ENCODE data around the gene RALB. TPM values are rescaled to one million over a fixed set of nuclear protein-coding genes. Genes with fewer than 3 reads are reported as not detected.
A peak's percentile ranks its signal among the peaks of the same experiment; 100 is the strongest.

The RALB gene
- total and polyA plus RNA-seq, 2 donors from 2014 or later, result 58.5 to 64.5 TPM

DNA sequence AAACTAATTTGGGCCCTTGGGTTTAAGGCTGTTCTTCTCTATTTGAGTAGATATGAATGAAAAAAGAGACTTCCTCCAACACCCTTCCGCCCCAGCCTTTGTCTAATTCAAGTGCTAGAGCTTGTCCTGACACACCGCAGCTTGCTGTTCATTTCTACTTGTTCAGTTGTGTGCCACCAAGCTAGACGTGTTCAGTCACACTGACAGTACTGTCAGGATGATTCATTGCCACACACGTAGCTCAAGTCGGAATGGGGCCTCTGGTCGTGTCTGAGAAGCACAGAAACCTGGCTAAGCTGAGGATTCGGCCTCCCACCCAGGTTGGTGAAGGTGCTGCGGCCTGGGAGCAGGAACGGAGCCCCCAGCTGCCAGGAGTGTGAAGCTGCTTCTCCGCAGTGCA is 47.7 kb downstream of the RALB start:
- H3K9ac ChIP-seq (ENCODE audit: low read length in 3 of 3), result no peak overlapping the region
- no peaks in the 10 kb centered on the region for H3K9me3 ChIP-seq (ENCODE audit: control insufficient read depth in 2 of 3, insufficient read depth in 1 of 3, low read length in 3 of 3)
- TF ChIP-seq, protein P1, sequence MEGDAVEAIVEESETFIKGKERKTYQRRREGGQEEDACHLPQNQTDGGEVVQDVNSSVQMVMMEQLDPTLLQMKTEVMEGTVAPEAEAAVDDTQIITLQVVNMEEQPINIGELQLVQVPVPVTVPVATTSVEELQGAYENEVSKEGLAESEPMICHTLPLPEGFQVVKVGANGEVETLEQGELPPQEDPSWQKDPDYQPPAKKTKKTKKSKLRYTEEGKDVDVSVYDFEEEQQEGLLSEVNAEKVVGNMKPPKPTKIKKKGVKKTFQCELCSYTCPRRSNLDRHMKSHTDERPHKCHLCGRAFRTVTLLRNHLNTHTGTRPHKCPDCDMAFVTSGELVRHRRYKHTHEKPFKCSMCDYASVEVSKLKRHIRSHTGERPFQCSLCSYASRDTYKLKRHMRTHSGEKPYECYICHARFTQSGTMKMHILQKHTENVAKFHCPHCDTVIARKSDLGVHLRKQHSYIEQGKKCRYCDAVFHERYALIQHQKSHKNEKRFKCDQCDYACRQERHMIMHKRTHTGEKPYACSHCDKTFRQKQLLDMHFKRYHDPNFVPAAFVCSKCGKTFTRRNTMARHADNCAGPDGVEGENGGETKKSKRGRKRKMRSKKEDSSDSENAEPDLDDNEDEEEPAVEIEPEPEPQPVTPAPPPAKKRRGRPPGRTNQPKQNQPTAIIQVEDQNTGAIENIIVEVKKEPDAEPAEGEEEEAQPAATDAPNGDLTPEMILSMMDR (IDR thresholded peaks at IDR 0.05; ENCODE audit: borderline replicate concordance, extremely low read depth, insufficient read depth), result no peak
- no peak overlapping the region for H3K27ac ChIP-seq (ENCODE audit: low read depth in 2 of 2, low read length in 2 of 2)
- H3K4me1 ChIP-seq (ENCODE audit: control insufficient read depth in 2 of 3, insufficient read depth in 2 of 3, low read depth in 1 of 3, low read length in 3 of 3), result no peaks in the 10 kb centered on the region
- intact Hi-C loops (cut with DNase I), result no loop called here
- FAIRE-seq (no peak), DNase-seq (peak in 1 of 5 donors; percentile 48)
- H3K4me3 ChIP-seq (ENCODE audit: low read length in 3 of 3), result no peak overlapping the region
- H3K36me3 ChIP-seq (ENCODE audit: control insufficient read depth in 2 of 3, insufficient read depth in 3 of 3, low read length in 3 of 3), result peaks cover 0 to 8% (median 5%) of the 10 kb centered on the region in 3 donors
- no peaks in the 10 kb centered on the region for H3K27me3 ChIP-seq (ENCODE audit: control insufficient read depth, insufficient read depth, low read length)

DNA sequence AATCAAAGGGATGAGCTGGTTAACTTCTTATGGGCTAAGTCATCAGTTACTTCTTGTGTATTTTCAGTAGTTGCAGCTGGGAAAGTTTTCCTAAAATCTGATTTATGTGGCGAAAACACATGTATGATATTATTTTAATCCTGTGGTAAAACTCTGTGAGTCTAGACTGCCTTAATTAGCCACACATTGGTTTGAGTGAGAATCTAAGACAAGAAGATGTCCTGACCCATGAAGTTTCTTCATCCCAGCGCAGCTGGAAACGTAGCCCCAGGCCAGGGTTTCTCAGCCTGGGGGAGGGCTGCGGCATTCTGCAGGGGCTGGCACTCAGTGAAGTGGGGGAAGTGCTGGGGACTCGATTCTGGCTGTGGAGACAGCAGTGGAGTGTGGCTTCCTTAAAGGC is 48.6 kb downstream of the RALB start:
- TF ChIP-seq, protein P1 (IDR thresholded peaks at IDR 0.05; ENCODE audit: borderline replicate concordance, extremely low read depth, insufficient read depth), result no peak
- Histone ChIP-seq H3K9me3 (ENCODE audit: control insufficient read depth in 2 of 3, insufficient read depth in 1 of 3, low read length in 3 of 3) (no peaks in the 10 kb centered on the region), H3K9ac (ENCODE audit: low read length in 3 of 3) (no peak overlapping the region), H3K4me3 (ENCODE audit: low read length in 3 of 3) (no peak overlapping the region), H3K27ac (ENCODE audit: low read depth in 2 of 2, low read length in 2 of 2) (no peak overlapping the region), H3K36me3 (ENCODE audit: control insufficient read depth in 2 of 3, insufficient read depth in 3 of 3, low read length in 3 of 3) (peaks cover 0 to 8% (median 5%) of the 10 kb centered on the region in 3 donors), H3K4me1 (ENCODE audit: control insufficient read depth in 2 of 3, insufficient read depth in 2 of 3, low read depth in 1 of 3, low read length in 3 of 3) (no peaks in the 10 kb centered on the region), H3K27me3 (ENCODE audit: control insufficient read depth, insufficient read depth, low read length) (no peaks in the 10 kb centered on the region)
- no peak for FAIRE-seq
- intact Hi-C loops (cut with DNase I), result no loop called here
- peak in 1 of 5 donors; percentile 41 for DNase-seq

DNA sequence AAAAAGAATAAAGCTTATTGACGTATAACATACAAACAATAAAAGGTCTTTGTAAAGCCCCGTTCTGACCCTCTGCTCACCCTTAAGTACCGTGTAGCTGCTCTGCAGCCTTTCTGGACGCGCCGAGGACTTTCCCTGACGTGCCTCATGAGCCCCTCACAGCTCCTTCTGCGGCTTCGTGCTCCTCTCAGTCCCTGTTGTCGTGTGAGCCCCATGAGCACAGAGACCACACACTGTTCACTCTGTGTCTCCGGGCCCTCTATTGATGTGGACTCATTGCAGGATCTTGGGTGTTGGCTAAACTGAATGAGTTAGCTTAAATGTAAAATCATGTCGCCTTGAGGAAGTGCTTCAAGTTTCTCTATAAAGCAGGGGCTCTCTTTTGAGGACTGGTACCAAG is 49.6 kb downstream of the RALB start:
- TF ChIP-seq, protein P1 (IDR thresholded peaks at IDR 0.05; ENCODE audit: borderline replicate concordance, extremely low read depth, insufficient read depth), result no peak
- no peak overlapping the region for H3K4me3 ChIP-seq (ENCODE audit: low read length in 3 of 3)
- H3K27me3 ChIP-seq (ENCODE audit: control insufficient read depth, insufficient read depth, low read length), result no peaks in the 10 kb centered on the region
- DNase-seq, result peak in 1 of 5 donors; percentile 32
- FAIRE-seq, result no peak
- H3K9me3 ChIP-seq (ENCODE audit: control insufficient read depth in 2 of 3, insufficient read depth in 1 of 3, low read length in 3 of 3), result no peaks in the 10 kb centered on the region
- intact Hi-C loops (cut with DNase I), result no loop called here
- peaks cover 0 to 8% (median 5%) of the 10 kb centered on the region in 3 donors for H3K36me3 ChIP-seq (ENCODE audit: control insufficient read depth in 2 of 3, insufficient read depth in 3 of 3, low read length in 3 of 3)
- no peak overlapping the region for H3K27ac ChIP-seq (ENCODE audit: low read depth in 2 of 2, low read length in 2 of 2)
- no peak overlapping the region for H3K9ac ChIP-seq (ENCODE audit: low read length in 3 of 3)
- H3K4me1 ChIP-seq (ENCODE audit: control insufficient read depth in 2 of 3, insufficient read depth in 2 of 3, low read depth in 1 of 3, low read length in 3 of 3), result no peaks in the 10 kb centered on the region

DNA sequence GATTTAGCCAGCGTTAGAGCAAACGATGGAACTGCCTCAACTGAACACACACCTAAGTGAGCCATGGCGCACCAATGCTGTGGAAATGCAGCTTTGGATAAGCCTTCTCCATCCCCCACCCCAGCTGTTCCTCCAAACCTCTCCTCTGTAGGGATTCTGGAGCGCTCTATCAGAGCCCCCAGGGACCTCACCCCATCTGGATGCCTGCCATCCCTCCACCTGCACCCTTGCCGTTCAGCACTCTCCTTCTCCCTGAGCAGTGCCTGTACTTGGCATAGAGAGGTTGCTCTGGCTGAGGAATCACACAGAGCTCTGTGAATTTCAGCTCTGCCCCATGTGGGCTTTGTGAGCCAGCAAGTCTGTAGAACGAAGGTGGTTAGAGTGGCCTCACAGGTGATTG is 50.5 kb downstream of the RALB start:
- TF ChIP-seq, protein P1 (IDR thresholded peaks at IDR 0.05; ENCODE audit: borderline replicate concordance, extremely low read depth, insufficient read depth), result no peak
- Histone ChIP-seq H3K4me3 (ENCODE audit: low read length in 3 of 3) (no peak overlapping the region), H3K27me3 (ENCODE audit: control insufficient read depth, insufficient read depth, low read length) (no peaks in the 10 kb centered on the region), H3K9me3 (ENCODE audit: control insufficient read depth in 2 of 3, insufficient read depth in 1 of 3, low read length in 3 of 3) (no peaks in the 10 kb centered on the region), H3K4me1 (ENCODE audit: control insufficient read depth in 2 of 3, insufficient read depth in 2 of 3, low read depth in 1 of 3, low read length in 3 of 3) (no peaks in the 10 kb centered on the region), H3K9ac (ENCODE audit: low read length in 3 of 3) (no peak overlapping the region), H3K27ac (ENCODE audit: low read depth in 2 of 2, low read length in 2 of 2) (no peak overlapping the region), H3K36me3 (ENCODE audit: control insufficient read depth in 2 of 3, insufficient read depth in 3 of 3, low read length in 3 of 3) (peaks cover 0 to 8% (median 5%) of the 10 kb centered on the region in 3 donors)
- DNase-seq, result no peak
- no peak for FAIRE-seq
- intact Hi-C loops (cut with DNase I), result no loop called here

Measured in kidney (tissue), 14 donors.